Activated CD4-positive, alpha-beta T cell treated with anti-CD3 and anti-CD28 coated beads, Interleukin-2, Interleukin-4, amounts not matched to agents 100 ng/mL and 50 ng/mL, durations not matched to agents 16 hours and 8 hours (primary cell): ENCODE results near the gene S1PR2.
"Not testable (repeated sequence)": the region's sequence is repeated elsewhere in the genome, so short reads cannot be mapped to it uniquely, and the experiment has no call there.

Experiments
- DNase-seq: peaks from one replicate; pipeline ENCODE4 v3.0.0-alpha.2; 2020; ENCODE audit warnings: low spot score

Gene S1PR2

GRCh38 chr19:10223488-10224213, 7.5 kb downstream of the S1PR2 start:
- DNase-seq = no peak

- no peak for DNase-seq
Observed at GRCh38 chr19:10222201-10222890, 8.8 kb downstream of the S1PR2 start.

- no peak for DNase-seq
Observed at GRCh38 chr19:10220695-10221094, 10.4 kb downstream of the S1PR2 start.

- DNase-seq = peak; percentile 50
Observed at GRCh38 chr19:10219678-10220077, 11.5 kb downstream of the S1PR2 start.

GRCh38 chr19:10217085-10217484, 14.0 kb downstream of the S1PR2 start:
- DNase-seq = no peak

- DNase-seq = no peak
Observed at GRCh38 chr19:10214784-10215183, 16.3 kb downstream of the S1PR2 start.

GRCh38 chr19:10211691-10212090, 19.4 kb downstream of the S1PR2 start:
- no peak for DNase-seq

- DNase-seq = no peak
Observed at GRCh38 chr19:10211061-10211460, 20.1 kb downstream of the S1PR2 start.

- DNase-seq = no peak
Observed at GRCh38 chr19:10209315-10209714, 21.8 kb downstream of the S1PR2 start.

GRCh38 chr19:10207026-10207425, 24.1 kb downstream of the S1PR2 start:
- DNase-seq = no peak

- no peak for DNase-seq
Observed at GRCh38 chr19:10206226-10206885, 24.8 kb downstream of the S1PR2 start.

GRCh38 chr19:10205636-10206035, 25.5 kb downstream of the S1PR2 start:
- DNase-seq = no peak

GRCh38 chr19:10203686-10204085, 27.4 kb downstream of the S1PR2 start:
- DNase-seq = no peak

GRCh38 chr19:10201176-10201575, 30.0 kb downstream of the S1PR2 start:
- no peak for DNase-seq

- DNase-seq = not testable (repeated sequence)
Observed at GRCh38 chr19:10200101-10200500, 31.0 kb downstream of the S1PR2 start.

GRCh38 chr19:10198889-10199644, 32.1 kb downstream of the S1PR2 start:
- DNase-seq = peak; percentile 69

- DNase-seq = no peak
Observed at GRCh38 chr19:10195199-10195519, 36.0 kb downstream of the S1PR2 start.

- DNase-seq = peak; percentile 99
Observed at GRCh38 chr19:10194500-10195198, 36.5 kb downstream of the S1PR2 start, which contains the start of gene DNMT1. Gene DNMT1, minus strand, starts transcription at chr19:10194953. Its CDS starts 54 bp downstream, at chr19:10194899.

GRCh38 chr19:10193790-10194499, 37.2 kb downstream of the S1PR2 start:
- peak; percentile 11 for DNase-seq

- DNase-seq = no peak
Observed at GRCh38 chr19:10192922-10193321, 38.2 kb downstream of the S1PR2 start.

GRCh38 chr19:10191347-10191746, 39.8 kb downstream of the S1PR2 start:
- no peak for DNase-seq
